ENCODE measurements around the gene GRM7.

GRCh38 chr3:7439101-7439680 lies 578.3 kb downstream of the GRM7 start:
- TF ChIP-seq CTCF (IDR thresholded peaks at IDR 0.05; ENCODE audit: poor library complexity, severe bottlenecking): no peak
- TF ChIP-seq POLR2AphosphoS5 (IDR thresholded peaks at IDR 0.05): no peak
- TF ChIP-seq EP300 (conservative IDR thresholded peaks at IDR 0.05; ENCODE audit: poor library complexity, severe bottlenecking): no peak
- no peak for TF ChIP-seq EZH2 (IDR thresholded peaks at IDR 0.05; ENCODE audit: borderline replicate concordance, insufficient read depth, low read length, poor library complexity, severe bottlenecking)
- TF ChIP-seq RAD21 (conservative IDR thresholded peaks at IDR 0.05): no peak
- TF ChIP-seq SMC3 (conservative IDR thresholded peaks at IDR 0.05; ENCODE audit: poor library complexity): no peak
- TF ChIP-seq TAF1 (IDR thresholded peaks at IDR 0.05; ENCODE audit: low read depth): no peak
- TF ChIP-seq REST (IDR thresholded peaks at IDR 0.05; ENCODE audit: borderline replicate concordance): no peak
- TF ChIP-seq MXI1 (conservative IDR thresholded peaks at IDR 0.05; ENCODE audit: poor library complexity, severe bottlenecking): no peak
